Measurements from ENCODE around the gene SWAP70. TPM values are rescaled to one million over a fixed set of nuclear protein-coding genes. Genes with fewer than 3 reads are reported as not detected.

Gene SWAP70
- total RNA-seq, 1 donor from 2014 or later = 19.1 TPM

DNA sequence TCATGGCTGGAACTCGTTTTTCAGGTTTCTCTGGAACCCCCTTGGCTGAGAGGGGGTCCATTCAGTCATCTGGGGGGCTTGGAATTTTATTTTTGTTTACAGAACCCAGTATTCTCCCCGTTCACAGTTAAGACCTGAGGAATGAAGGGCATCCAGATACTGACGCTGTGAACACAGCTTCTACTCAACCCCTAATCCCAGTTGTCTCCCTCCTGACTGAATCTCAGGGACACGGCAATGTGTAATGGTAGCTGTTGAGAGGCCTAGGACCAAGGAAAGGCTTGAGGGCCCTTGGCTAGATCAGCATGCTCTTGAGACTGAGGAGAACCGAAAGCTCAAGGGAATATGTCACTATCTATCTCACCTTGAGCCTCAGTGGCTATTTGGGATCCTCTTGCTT, 113.6 kb downstream of the SWAP70 start:
- no peak overlapping the region for H3K4me3 Mint-ChIP-seq (ENCODE audit: low read depth)
- no peaks in the 10 kb centered on the region for H3K9me3 Mint-ChIP-seq (ENCODE audit: low read depth)
- no peak overlapping the region for H3K27ac Mint-ChIP-seq
- TF ChIP-seq, protein P1, sequence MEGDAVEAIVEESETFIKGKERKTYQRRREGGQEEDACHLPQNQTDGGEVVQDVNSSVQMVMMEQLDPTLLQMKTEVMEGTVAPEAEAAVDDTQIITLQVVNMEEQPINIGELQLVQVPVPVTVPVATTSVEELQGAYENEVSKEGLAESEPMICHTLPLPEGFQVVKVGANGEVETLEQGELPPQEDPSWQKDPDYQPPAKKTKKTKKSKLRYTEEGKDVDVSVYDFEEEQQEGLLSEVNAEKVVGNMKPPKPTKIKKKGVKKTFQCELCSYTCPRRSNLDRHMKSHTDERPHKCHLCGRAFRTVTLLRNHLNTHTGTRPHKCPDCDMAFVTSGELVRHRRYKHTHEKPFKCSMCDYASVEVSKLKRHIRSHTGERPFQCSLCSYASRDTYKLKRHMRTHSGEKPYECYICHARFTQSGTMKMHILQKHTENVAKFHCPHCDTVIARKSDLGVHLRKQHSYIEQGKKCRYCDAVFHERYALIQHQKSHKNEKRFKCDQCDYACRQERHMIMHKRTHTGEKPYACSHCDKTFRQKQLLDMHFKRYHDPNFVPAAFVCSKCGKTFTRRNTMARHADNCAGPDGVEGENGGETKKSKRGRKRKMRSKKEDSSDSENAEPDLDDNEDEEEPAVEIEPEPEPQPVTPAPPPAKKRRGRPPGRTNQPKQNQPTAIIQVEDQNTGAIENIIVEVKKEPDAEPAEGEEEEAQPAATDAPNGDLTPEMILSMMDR (IDR thresholded peaks at IDR 0.05; ENCODE audit: unreplicated experiment) = no peak
- no peaks in the 10 kb centered on the region for H3K27me3 Mint-ChIP-seq
- no peak for DNase-seq (ENCODE audit: low spot score, unreplicated experiment)
- H3K36me3 Mint-ChIP-seq (ENCODE audit: insufficient read depth) = peaks cover 13% of the 10 kb centered on the region
- H3K4me1 Mint-ChIP-seq (ENCODE audit: low read depth) = peaks cover 14% of the 10 kb centered on the region

DNA sequence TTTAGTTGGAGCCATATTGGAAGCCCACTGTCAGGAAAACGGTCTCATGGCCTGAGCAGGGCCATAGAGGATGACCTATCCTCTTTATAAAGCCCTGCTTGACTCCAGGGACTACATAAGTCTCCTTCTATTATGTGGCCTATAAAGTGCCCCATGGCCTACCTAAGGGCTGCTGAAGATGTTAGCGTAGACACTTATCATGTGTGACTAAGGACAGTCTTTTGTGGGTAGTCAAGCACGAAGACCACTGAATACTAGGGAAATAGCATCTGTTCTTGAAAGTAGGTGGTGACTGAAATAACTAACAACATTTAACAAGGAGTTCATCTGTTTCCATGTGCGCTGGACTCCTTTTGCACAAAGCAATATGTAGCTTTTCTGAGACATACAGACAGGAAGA, 117.1 kb downstream of the SWAP70 start:
- Mint-ChIP-seq H3K27me3 (no peaks in the 10 kb centered on the region), H3K27ac (no peak overlapping the region)

DNA sequence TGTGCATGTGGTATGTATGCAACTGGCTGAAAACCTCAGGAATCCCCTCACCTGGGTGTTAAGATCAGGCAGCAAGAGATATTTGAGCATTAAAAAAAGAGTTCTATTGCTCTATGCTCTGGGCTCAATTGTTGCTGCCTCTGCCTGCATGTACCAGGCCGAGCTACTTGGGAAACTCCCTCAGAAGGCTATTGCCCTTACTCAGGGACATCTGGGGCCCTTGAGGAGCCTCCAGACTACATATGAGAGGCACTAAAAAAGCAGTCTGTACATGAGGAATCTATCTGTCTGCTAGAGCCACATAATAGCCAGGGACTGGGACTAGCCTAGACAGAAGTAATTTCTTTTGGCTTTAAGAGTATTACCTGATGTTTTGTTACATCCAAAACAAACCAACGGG, 120.1 kb downstream of the SWAP70 start:
- peaks cover 14% of the 10 kb centered on the region for H3K36me3 Mint-ChIP-seq (ENCODE audit: insufficient read depth)
- H3K27ac Mint-ChIP-seq = no peak overlapping the region

More for the DNA sequence above, 117.1 kb downstream of the SWAP70 start:
- DNase-seq (ENCODE audit: low spot score, unreplicated experiment) = no peak
- Mint-ChIP-seq H3K9me3 (ENCODE audit: low read depth) (no peaks in the 10 kb centered on the region), H3K36me3 (ENCODE audit: insufficient read depth) (peaks cover 11% of the 10 kb centered on the region), H3K4me3 (ENCODE audit: low read depth) (no peak overlapping the region), H3K4me1 (ENCODE audit: low read depth) (peaks cover 9% of the 10 kb centered on the region)
- TF ChIP-seq, protein P1 (IDR thresholded peaks at IDR 0.05; ENCODE audit: unreplicated experiment) = no peak

DNA sequence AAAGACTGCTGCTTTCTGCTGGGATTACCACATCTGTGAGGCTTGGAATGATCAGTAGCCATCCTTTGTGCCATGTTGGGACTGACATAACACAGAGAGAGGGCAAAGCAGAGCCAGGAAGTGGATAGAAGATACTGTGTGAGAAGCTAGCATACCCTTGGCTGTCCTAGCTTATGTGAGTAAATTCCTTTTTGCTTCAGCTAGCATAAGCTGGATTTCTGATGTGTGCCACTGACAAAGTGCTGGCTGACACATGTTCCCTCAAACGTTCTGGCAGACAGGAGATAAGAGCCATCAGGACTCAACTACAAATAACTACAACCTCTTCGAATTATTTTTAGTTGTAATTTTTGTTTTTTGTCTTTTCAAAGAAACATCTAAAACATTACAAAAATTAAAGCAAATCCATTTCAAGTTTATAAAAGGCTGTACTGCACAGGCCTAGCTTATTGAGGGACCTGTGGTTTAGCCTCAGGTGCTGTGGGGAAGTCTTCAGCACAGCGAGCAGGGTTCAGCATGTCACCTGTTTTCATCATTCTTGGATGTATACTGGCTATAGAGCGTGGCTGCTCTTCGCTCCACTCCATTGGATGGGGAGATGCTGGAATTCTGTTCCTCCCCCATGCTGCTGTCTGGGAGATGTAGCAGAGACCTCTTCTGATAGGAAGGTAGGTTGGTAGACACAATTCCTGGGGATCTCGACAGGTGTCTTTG, 120.9 kb downstream of the SWAP70 start:
- H3K4me1 Mint-ChIP-seq (ENCODE audit: low read depth) = no peaks in the 10 kb centered on the region
- TF ChIP-seq, protein P1 (IDR thresholded peaks at IDR 0.05; ENCODE audit: unreplicated experiment) = no peak
- H3K36me3 Mint-ChIP-seq (ENCODE audit: insufficient read depth) = peaks cover 17% of the 10 kb centered on the region
- no peaks in the 10 kb centered on the region for H3K27me3 Mint-ChIP-seq
- no peak overlapping the region for H3K4me3 Mint-ChIP-seq (ENCODE audit: low read depth)
- H3K27ac Mint-ChIP-seq = no peak overlapping the region
- no peaks in the 10 kb centered on the region for H3K9me3 Mint-ChIP-seq (ENCODE audit: low read depth)
- DNase-seq (ENCODE audit: low spot score, unreplicated experiment) = no peak

More for the DNA sequence above, 120.1 kb downstream of the SWAP70 start:
- no peak overlapping the region for H3K4me3 Mint-ChIP-seq (ENCODE audit: low read depth)
- no peaks in the 10 kb centered on the region for H3K9me3 Mint-ChIP-seq (ENCODE audit: low read depth)
- no peaks in the 10 kb centered on the region for H3K4me1 Mint-ChIP-seq (ENCODE audit: low read depth)
- no peaks in the 10 kb centered on the region for H3K27me3 Mint-ChIP-seq
- no peak for DNase-seq (ENCODE audit: low spot score, unreplicated experiment)
- TF ChIP-seq, protein P1 (IDR thresholded peaks at IDR 0.05; ENCODE audit: unreplicated experiment) = no peak

DNA sequence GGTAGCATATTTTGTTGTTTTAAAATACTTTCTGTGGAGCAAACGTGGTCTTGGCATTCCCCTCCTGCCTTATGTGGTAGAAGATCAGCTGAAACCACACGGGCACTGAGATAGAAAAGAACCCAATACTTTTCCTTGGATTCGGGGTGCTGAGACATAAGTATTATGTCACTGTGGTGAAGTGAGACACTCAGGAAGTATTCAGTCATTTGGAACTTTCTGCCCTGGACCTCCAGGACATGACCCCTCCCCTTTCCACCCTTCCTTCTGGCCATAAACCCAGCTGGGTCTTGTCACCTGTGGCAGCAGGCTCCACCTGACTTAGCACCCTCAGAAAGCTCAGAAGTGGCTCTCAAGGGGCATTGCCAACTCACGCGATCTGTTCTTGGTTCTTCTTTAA, 123.4 kb downstream of the SWAP70 start:
- TF ChIP-seq, protein P1 (IDR thresholded peaks at IDR 0.05; ENCODE audit: unreplicated experiment) = no peak
- Mint-ChIP-seq H3K4me3 (ENCODE audit: low read depth) (no peak overlapping the region), H3K27ac (no peak overlapping the region), H3K9me3 (ENCODE audit: low read depth) (no peaks in the 10 kb centered on the region), H3K27me3 (no peaks in the 10 kb centered on the region), H3K4me1 (ENCODE audit: low read depth) (no peaks in the 10 kb centered on the region), H3K36me3 (ENCODE audit: insufficient read depth) (peaks cover 9% of the 10 kb centered on the region)
- no peak for DNase-seq (ENCODE audit: low spot score, unreplicated experiment)
